ENCODE results near the gene TIAM2.

DNA sequence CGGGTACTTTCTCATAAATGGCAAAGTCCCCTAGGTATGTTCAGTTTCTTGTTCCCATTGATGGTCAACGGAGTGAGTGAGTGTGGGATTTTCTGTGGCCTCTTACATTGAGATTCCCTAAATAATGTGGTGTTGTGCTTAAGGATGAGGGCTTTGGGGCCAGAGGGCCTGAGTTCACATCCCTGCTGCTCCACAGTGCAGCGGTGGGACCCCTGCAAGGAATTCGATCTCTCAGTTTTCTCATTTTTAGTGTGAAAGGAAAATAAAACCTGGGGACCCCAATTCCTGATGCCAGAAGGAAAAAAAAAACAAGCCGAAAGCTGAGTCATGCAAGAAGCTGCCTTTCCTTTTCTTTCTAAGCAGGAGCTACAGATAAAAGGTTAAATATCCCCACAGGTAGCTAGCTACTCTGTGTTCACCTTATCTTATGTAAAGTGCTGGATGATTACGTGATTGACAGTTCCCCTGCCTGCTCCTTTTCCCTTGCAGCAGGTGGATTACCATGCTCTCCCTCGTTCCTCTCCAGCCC, 148.5 kb downstream of the TIAM2 start:
- TF ChIP-seq CTCF (IDR thresholded peaks at IDR 0.05; ENCODE audit: borderline replicate concordance, extremely low read depth, low read length, poor library complexity, severe bottlenecking), result no peak
- no peak for TF ChIP-seq EZH2 (IDR thresholded peaks at IDR 0.05; ENCODE audit: borderline replicate concordance, low read depth, low read length, severe bottlenecking)

All from DND-41 (cell line).